Measurements from ENCODE around the gene CD69.

CD69 gene

DNA sequence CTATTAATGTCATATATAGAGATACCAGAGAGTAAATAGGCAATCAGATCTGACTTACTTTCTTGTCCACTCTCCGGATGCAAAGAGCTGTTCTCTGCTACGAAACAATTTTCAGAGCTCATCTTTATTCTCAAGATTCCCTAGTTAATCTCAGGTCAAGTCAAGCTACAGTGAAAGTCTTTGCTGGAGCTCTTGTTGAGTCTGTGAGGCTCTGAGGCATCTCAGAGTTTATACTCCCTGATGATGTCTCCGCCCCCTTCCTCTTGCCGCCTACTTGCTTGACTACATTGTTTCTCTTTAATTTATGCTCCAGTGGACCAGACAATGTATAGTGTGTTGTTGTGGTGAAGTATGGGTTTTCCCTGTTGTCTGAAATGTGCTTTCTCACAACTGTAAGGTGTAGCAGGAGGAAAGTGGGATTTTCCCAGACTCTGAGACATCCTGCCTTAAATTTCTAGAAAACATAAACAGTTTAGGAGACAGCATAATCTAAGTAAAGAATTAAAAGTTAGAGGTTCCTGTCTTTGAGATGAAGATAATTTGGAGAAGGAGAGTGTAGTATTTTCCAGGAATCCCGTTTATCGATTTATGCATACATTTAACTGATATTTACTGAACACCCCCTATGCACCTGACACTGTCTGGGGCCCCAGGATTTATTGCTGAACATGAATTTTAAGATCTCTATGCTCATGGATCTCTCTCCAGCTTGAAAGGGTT, at the start of gene CD69:
TSS of gene CD69 (minus strand) at position 203 of the 720 bp plus-strand sequence. CDS start at position 122, 81 bp downstream.
- Histone ChIP-seq H3K79me2 (ENCODE audit: low read length) (no peaks in the 10 kb centered on the region), H3K36me3 (replicated peaks; ENCODE audit: insufficient read depth, low read length) (no peaks in the 10 kb centered on the region), H2AFZ (ENCODE audit: low read length) (no peak within 1 kb of the TSS), H3K4me2 (ENCODE audit: low read depth, low read length) (no peak within 1 kb of the TSS), H3K9me2 (replicated peaks; ENCODE audit: insufficient read depth, low read length) (no peaks in the 10 kb centered on the region), H3K27ac (ENCODE audit: low read length) (no peak within 1 kb of the TSS), H3K4me1 (ENCODE audit: low read length) (peaks cover 13% of the 10 kb centered on the region), H3K27me3 (replicated peaks; ENCODE audit: insufficient read depth, low read length) (no peaks in the 10 kb centered on the region), H3F3A (ENCODE audit: insufficient read depth, low read length) (peaks cover 21% of the 10 kb centered on the region), H3K4me3 (ENCODE audit: low read length) (no peak within 1 kb of the TSS), H4K20me1 (ENCODE audit: insufficient read depth, low read length) (no peaks in the 10 kb centered on the region), H3K9ac (ENCODE audit: low read length) (no peak within 1 kb of the TSS), H3K9me3 (replicated peaks; ENCODE audit: insufficient read depth, low read length) (no peaks in the 10 kb centered on the region)
- TF ChIP-seq, protein P1, sequence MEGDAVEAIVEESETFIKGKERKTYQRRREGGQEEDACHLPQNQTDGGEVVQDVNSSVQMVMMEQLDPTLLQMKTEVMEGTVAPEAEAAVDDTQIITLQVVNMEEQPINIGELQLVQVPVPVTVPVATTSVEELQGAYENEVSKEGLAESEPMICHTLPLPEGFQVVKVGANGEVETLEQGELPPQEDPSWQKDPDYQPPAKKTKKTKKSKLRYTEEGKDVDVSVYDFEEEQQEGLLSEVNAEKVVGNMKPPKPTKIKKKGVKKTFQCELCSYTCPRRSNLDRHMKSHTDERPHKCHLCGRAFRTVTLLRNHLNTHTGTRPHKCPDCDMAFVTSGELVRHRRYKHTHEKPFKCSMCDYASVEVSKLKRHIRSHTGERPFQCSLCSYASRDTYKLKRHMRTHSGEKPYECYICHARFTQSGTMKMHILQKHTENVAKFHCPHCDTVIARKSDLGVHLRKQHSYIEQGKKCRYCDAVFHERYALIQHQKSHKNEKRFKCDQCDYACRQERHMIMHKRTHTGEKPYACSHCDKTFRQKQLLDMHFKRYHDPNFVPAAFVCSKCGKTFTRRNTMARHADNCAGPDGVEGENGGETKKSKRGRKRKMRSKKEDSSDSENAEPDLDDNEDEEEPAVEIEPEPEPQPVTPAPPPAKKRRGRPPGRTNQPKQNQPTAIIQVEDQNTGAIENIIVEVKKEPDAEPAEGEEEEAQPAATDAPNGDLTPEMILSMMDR (IDR thresholded peaks at IDR 0.05; ENCODE audit: low read length): no peak
- no peak for TF ChIP-seq EZH2phosphoT487 (IDR thresholded peaks at IDR 0.05; ENCODE audit: low read length)
- TF ChIP-seq EZH2 (optimal IDR thresholded peaks at IDR 0.05; ENCODE audit: low read depth, low read length): no peak
- DNase-seq: no peak

- Histone ChIP-seq H3K4me1 (ENCODE audit: low read length) (no peaks in the 10 kb centered on the region), H3K9me2 (replicated peaks; ENCODE audit: insufficient read depth, low read length) (no peaks in the 10 kb centered on the region), H4K20me1 (ENCODE audit: insufficient read depth, low read length) (no peaks in the 10 kb centered on the region), H3K27ac (ENCODE audit: low read length) (no peak overlapping the region), H3K4me3 (ENCODE audit: low read length) (no peak overlapping the region), H3K79me2 (ENCODE audit: low read length) (no peaks in the 10 kb centered on the region), H2AFZ (ENCODE audit: low read length) (no peak overlapping the region), H3F3A (ENCODE audit: insufficient read depth, low read length) (no peaks in the 10 kb centered on the region), H3K27me3 (replicated peaks; ENCODE audit: insufficient read depth, low read length) (no peaks in the 10 kb centered on the region), H3K36me3 (replicated peaks; ENCODE audit: insufficient read depth, low read length) (no peaks in the 10 kb centered on the region), H3K9me3 (replicated peaks; ENCODE audit: insufficient read depth, low read length) (no peaks in the 10 kb centered on the region), H3K9ac (ENCODE audit: low read length) (no peak overlapping the region), H3K4me2 (ENCODE audit: low read depth, low read length) (no peak overlapping the region)
- TF ChIP-seq EZH2 (optimal IDR thresholded peaks at IDR 0.05; ENCODE audit: low read depth, low read length) (no peak), EZH2phosphoT487 (IDR thresholded peaks at IDR 0.05; ENCODE audit: low read length) (no peak)
- TF ChIP-seq, protein P1 (IDR thresholded peaks at IDR 0.05; ENCODE audit: low read length): no peak
- DNase-seq: no peak
Observed at GRCh38 chr12:9809866-9810265, 49.2 kb upstream of the CD69 start.

DNA sequence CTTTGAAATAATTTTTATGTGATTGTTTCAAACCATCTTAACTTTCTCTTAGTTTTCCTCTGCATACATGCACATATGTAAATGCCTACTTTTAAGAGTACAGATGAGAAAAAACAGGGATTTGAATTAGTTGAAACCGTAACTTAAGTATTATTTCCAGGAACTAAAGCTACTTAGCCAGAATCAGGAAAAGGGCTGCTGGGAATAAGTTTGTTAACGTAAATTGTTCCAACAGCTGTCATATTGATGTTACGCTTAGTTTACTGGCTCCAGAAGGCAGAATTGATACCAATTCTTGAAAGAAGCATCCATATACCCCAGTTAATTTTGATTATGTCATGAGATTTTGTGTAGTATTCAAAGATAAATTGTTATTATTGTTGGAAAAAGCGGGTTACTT, 48.6 kb upstream of the CD69 start:
- Histone ChIP-seq H3K79me2 (ENCODE audit: low read length) (no peaks in the 10 kb centered on the region), H4K20me1 (ENCODE audit: insufficient read depth, low read length) (no peaks in the 10 kb centered on the region), H3K9ac (ENCODE audit: low read length) (no peak overlapping the region), H3K36me3 (replicated peaks; ENCODE audit: insufficient read depth, low read length) (no peaks in the 10 kb centered on the region), H3K27me3 (replicated peaks; ENCODE audit: insufficient read depth, low read length) (no peaks in the 10 kb centered on the region), H3K9me3 (replicated peaks; ENCODE audit: insufficient read depth, low read length) (no peaks in the 10 kb centered on the region), H3K4me3 (ENCODE audit: low read length) (no peak overlapping the region), H3K27ac (ENCODE audit: low read length) (no peak overlapping the region), H3K4me1 (ENCODE audit: low read length) (no peaks in the 10 kb centered on the region), H3K9me2 (replicated peaks; ENCODE audit: insufficient read depth, low read length) (no peaks in the 10 kb centered on the region), H2AFZ (ENCODE audit: low read length) (no peak overlapping the region), H3F3A (ENCODE audit: insufficient read depth, low read length) (no peaks in the 10 kb centered on the region), H3K4me2 (ENCODE audit: low read depth, low read length) (no peak overlapping the region)
- DNase-seq: no peak
- TF ChIP-seq, protein P1 (IDR thresholded peaks at IDR 0.05; ENCODE audit: low read length): no peak
- TF ChIP-seq EZH2 (optimal IDR thresholded peaks at IDR 0.05; ENCODE audit: low read depth, low read length): no peak
- TF ChIP-seq EZH2phosphoT487 (IDR thresholded peaks at IDR 0.05; ENCODE audit: low read length): no peak

Measured in MM.1S (cell line).